B cell (primary cell): ENCODE measurements around the gene DIABLO. TPM values are rescaled to one million over a fixed set of nuclear protein-coding genes. Genes with fewer than 3 reads are reported as not detected.

Source experiments
- ATAC-seq: fragments of 200-7000 bp; cut with Tn5 transposase; one replicate; pipeline ENCODE4 v1.10.0; 2021; ENCODE audit warnings: low read depth, mild to moderate bottlenecking, moderate number of reproducible peaks, moderate library complexity
- CTCF ChIA-PET: fragments of 350-600 bp; sonication (Branson Sonifier 250); formaldehyde crosslinking; loops from one replicate; lab custom pipeline; 2021; ENCODE audit warnings: antibody characterized with exemption, inconsistent platforms; lab: Charles Lee
- POLR2A ChIA-PET: fragments of 350-600 bp; sonication (Branson Sonifier 250); formaldehyde crosslinking; loops from one replicate; lab custom pipeline; 2021; ENCODE audit warnings: antibody characterized with exemption; lab: Charles Lee
- DNase-seq: peaks from one replicate; pipeline ENCODE4 v3.0.0; 2013
- H2AFZ ChIP-seq: 2 replicates; pipeline ENCODE4 v1.6.1; 2012; ENCODE audit warnings: mild to moderate bottlenecking, low read depth, low read length; ENCODE audit not compliant: insufficient read depth, poor library complexity, severe bottlenecking
- H3K27ac ChIP-seq, 2 donors: 1 replicate in 1 of 2; 2 replicates in 1 of 2; pipeline ENCODE4 v1.5.1; 2012 to 2013; ENCODE audit warnings: low read length in 2 of 2, mild to moderate bottlenecking in 2 of 2, moderate library complexity in 1 of 2
- H3K27me3 ChIP-seq, 4 experiments: fragments of 200-600 bp in 1 of 4; sonication (generic) in 1 of 4; replicated peaks in 1 of 4; 1 replicate in 2 of 4; 2 replicates in 2 of 4; pipeline versions ENCODE4 v1.6.1 to v1.7.0; 2013 to 2016; ENCODE audit warnings: low read length in 3 of 4, mild to moderate bottlenecking in 2 of 4, mixed read lengths in 1 of 4, moderate library complexity in 1 of 4; ENCODE audit not compliant: insufficient read depth in 4 of 4, control insufficient read depth in 3 of 4; ENCODE audit errors: control extremely low read depth in 1 of 4
- H3K36me3 ChIP-seq, 2 experiments: replicated peaks in 1 of 2; 1 replicate in 1 of 2; 2 replicates in 1 of 2; pipeline versions ENCODE4 v1.6.1 to v1.7.1; 2013; ENCODE audit warnings: low read length in 1 of 2; ENCODE audit not compliant: insufficient read depth in 2 of 2, control insufficient read depth in 1 of 2; ENCODE audit errors: control extremely low read depth in 1 of 2, extremely low read depth in 1 of 2
- H3K4me1 ChIP-seq, 2 donors: fragments of 200-600 bp in 1 of 2; sonication (generic) in 1 of 2; 1 replicate in 1 of 2; 2 replicates in 1 of 2; pipeline versions ENCODE4 v1.5.1 to v1.6.1; 2013 to 2017; ENCODE audit warnings: low read length in 2 of 2; ENCODE audit not compliant: control insufficient read depth in 2 of 2, insufficient read depth in 2 of 2
- H3K4me2 ChIP-seq: replicated peaks from 2 replicates; pipeline ENCODE3; 2012; ENCODE audit warnings: mild to moderate bottlenecking, low read depth, low read length; ENCODE audit not compliant: poor library complexity, severe bottlenecking
- H3K4me3 ChIP-seq, 5 experiments: fragments of 200-600 bp in 1 of 5; sonication (generic) in 1 of 5; 1 replicate in 3 of 5; 2 replicates in 2 of 5; pipeline versions ENCODE4 v1.5.1 to v1.7.0; 2011 to 2016; ENCODE audit warnings: low read length in 4 of 5, mild to moderate bottlenecking in 4 of 5, low read depth in 2 of 5, control low read depth in 1 of 5, moderate library complexity in 1 of 5; ENCODE audit not compliant: insufficient read depth in 1 of 5; ENCODE audit errors: control extremely low read depth in 1 of 5, extremely low read depth in 1 of 5
- H3K79me2 ChIP-seq: fragments of 200-600 bp; sonication (generic); one replicate; pipeline ENCODE4 v1.6.0; 2016; ENCODE audit warnings: low read length; ENCODE audit not compliant: control insufficient read depth, insufficient read depth
- H3K9ac ChIP-seq: fragments of 200-600 bp; sonication (generic); 2 replicates; pipeline ENCODE4 v1.6.1; 2017; ENCODE audit warnings: mild to moderate bottlenecking, low read length, moderate library complexity
- H3K9me3 ChIP-seq, 3 donors: one replicate each; pipeline versions ENCODE4 v1.6.1 to v1.7.1; 2013; ENCODE audit warnings: low read length in 2 of 3; ENCODE audit not compliant: control insufficient read depth in 2 of 3, insufficient read depth in 1 of 3; ENCODE audit errors: control extremely low read depth in 1 of 3
- H4K20me1 ChIP-seq: 2 replicates; pipeline ENCODE4 v1.6.0; 2012; ENCODE audit warnings: mild to moderate bottlenecking, low read length; ENCODE audit not compliant: insufficient read depth, control insufficient read depth, poor library complexity, severe bottlenecking
- H3K27ac Mint-ChIP-seq: one replicate; pipeline ENCODE4 v1.8.0; 2021; ENCODE audit warnings: mixed read lengths
- H3K27me3 Mint-ChIP-seq: one replicate; pipeline ENCODE4 v1.8.0; 2021; ENCODE audit warnings: mixed read lengths
- H3K4me1 Mint-ChIP-seq: one replicate; pipeline ENCODE4 v1.8.0; 2021; ENCODE audit warnings: mixed read lengths
- H3K4me3 Mint-ChIP-seq: one replicate; pipeline ENCODE4 v1.8.0; 2021; ENCODE audit warnings: mixed read lengths
- H3K9me3 Mint-ChIP-seq: one replicate; pipeline ENCODE4 v1.8.0; 2022; ENCODE audit warnings: mixed read lengths; ENCODE audit not compliant: insufficient read depth
- EZH2 ChIP-seq: IDR thresholded peaks from 2 replicates; pipeline ENCODE4 v1.6.1; 2012; ENCODE audit warnings: borderline replicate concordance, low read depth, mild to moderate bottlenecking, moderate library complexity, low read length; ENCODE audit not compliant: insufficient read depth, poor library complexity, severe bottlenecking
- WGBS: methylation state at CpG from one replicate; pipeline ENCODE4 v1.1.5; 2013; ENCODE audit warnings: missing lambda C conversion rate; ENCODE audit not compliant: insufficient coverage; 5-methylcytosine and 5-hydroxymethylcytosine counted together
- intact Hi-C: fragments of 100-400 bp; cut with micrococcal nuclease; formaldehyde crosslinking; loops from one replicate; pipeline ENCODE4 v1.10.0; 2022
- polyA plus RNA-seq: library from polyadenylated mRNA; depleted of rRNA; stranded (reverse); fragments of >200 nt; gene quantifications from 2 replicates; pipeline ENCODE4 v1.2.3, GENCODE V29; 2012
- total RNA-seq, 2 donors: library from RNA; stranded (reverse); fragments of 120-200 nt in 1 of 2; gene quantifications; 1 replicate in 1 of 2; 2 replicates in 1 of 2; pipeline versions ENCODE4 v1.2.3 to v1.2.4, GENCODE V29; 2013 to 2022
- TF ChIP-seq, protein P1 (sequence below): fragments of 200-600 bp; IDR thresholded peaks from one replicate; pipeline ENCODE4 v1.8.0; 2022; ENCODE audit warnings: antibody characterized with exemption, mild to moderate bottlenecking

DIABLO gene
- total and polyA plus RNA-seq, 2 donors (not counting 1 experiment from before 2014, with no cell fraction given): 36.8 to 44.6 TPM

GRCh38 chr12:122266230-122266901 lies 40.5 kb upstream of the DIABLO start, which contains the start of gene VPS33A:
Gene VPS33A (minus strand): TSS chr12:122266494. CDS start chr12:122266408, 86 bp downstream.
- Histone ChIP-seq H3K36me3 (peaks cover 5 to 19% of the 10 kb centered on the region in 2 experiments), H3K27ac (peak within 1 kb of the TSS; percentile 89 to 97), H3K4me2 (peak within 1 kb of the TSS; percentile 77), H4K20me1 (no peaks in the 10 kb centered on the region), H3K9ac (peak within 1 kb of the TSS; percentile 95), H3K27me3 (no peaks in the 10 kb centered on the region), H3K9me3 (no peaks in the 10 kb centered on the region), H2AFZ (peak within 1 kb of the TSS; percentile 90), H3K4me3 (peak within 1 kb of the TSS; percentile 70 to 96 (median 91)), H3K79me2 (peaks cover 3% of the 10 kb centered on the region), H3K4me1 (peaks cover 9 to 14% of the 10 kb centered on the region in 2 donors)
- intact Hi-C loops: loop anchor here (1.0 to 5.0 kb wide), 5 partner anchors 40 to 1829 kb away; partner anchors contain the start of genes COX6A1, DENR, DIABLO and KNTC1
- DNase-seq: peak; percentile 96
- H3K4me3 Mint-ChIP-seq: peak within 1 kb of the TSS; percentile 99
- CTCF ChIA-PET: interaction anchor here (0.5 to 0.7 kb wide), 2 partner anchors 15 to 1318 kb away, joined by 3 read pairs; no protein-coding TSS in a partner anchor
- no peak for TF ChIP-seq EZH2
- TF ChIP-seq, protein P1, sequence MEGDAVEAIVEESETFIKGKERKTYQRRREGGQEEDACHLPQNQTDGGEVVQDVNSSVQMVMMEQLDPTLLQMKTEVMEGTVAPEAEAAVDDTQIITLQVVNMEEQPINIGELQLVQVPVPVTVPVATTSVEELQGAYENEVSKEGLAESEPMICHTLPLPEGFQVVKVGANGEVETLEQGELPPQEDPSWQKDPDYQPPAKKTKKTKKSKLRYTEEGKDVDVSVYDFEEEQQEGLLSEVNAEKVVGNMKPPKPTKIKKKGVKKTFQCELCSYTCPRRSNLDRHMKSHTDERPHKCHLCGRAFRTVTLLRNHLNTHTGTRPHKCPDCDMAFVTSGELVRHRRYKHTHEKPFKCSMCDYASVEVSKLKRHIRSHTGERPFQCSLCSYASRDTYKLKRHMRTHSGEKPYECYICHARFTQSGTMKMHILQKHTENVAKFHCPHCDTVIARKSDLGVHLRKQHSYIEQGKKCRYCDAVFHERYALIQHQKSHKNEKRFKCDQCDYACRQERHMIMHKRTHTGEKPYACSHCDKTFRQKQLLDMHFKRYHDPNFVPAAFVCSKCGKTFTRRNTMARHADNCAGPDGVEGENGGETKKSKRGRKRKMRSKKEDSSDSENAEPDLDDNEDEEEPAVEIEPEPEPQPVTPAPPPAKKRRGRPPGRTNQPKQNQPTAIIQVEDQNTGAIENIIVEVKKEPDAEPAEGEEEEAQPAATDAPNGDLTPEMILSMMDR: no peak
- under 1% methylated on average over 50 of the region's 56 CpGs for WGBS
- POLR2A ChIA-PET: interaction anchor here (0.6 to 1.1 kb wide), 13 partner anchors 31 to 1638 kb away, joined by 3 to 10 read pairs (median 4); partner anchors contain the start of genes DIABLO and UNC119B
- ATAC-seq: peak; percentile 82
- H3K4me1 Mint-ChIP-seq: peaks cover 23% of the 10 kb centered on the region
- no peaks in the 10 kb centered on the region for H3K9me3 Mint-ChIP-seq
- no peaks in the 10 kb centered on the region for H3K27me3 Mint-ChIP-seq
- peak within 1 kb of the TSS; percentile 100 for H3K27ac Mint-ChIP-seq
